NCI-H226 (cell line): ENCODE data around the gene PRXL2A.
"Not testable (repeated sequence)": the region's sequence is repeated elsewhere in the genome, so short reads cannot be mapped to it uniquely, and the experiment has no call there.

Experiments used
- DNase-seq: peaks from one replicate; pipeline ENCODE4 v3.0.0-alpha.2; 2015

PRXL2A gene

GRCh38 chr10:80411681-80412220, 3.4 kb downstream of the PRXL2A start:
- DNase-seq, result no peak

GRCh38 chr10:80412486-80412885, 4.1 kb downstream of the PRXL2A start:
- no peak for DNase-seq

- DNase-seq, result no peak
Observed at GRCh38 chr10:80413271-80413996, 5.1 kb downstream of the PRXL2A start.

- no peak for DNase-seq
Observed at GRCh38 chr10:80414142-80414895, 6.0 kb downstream of the PRXL2A start.

- no peak for DNase-seq
Observed at GRCh38 chr10:80415734-80416478, 7.6 kb downstream of the PRXL2A start.

GRCh38 chr10:80416479-80417098, 8.2 kb downstream of the PRXL2A start:
- no peak for DNase-seq

DNA sequence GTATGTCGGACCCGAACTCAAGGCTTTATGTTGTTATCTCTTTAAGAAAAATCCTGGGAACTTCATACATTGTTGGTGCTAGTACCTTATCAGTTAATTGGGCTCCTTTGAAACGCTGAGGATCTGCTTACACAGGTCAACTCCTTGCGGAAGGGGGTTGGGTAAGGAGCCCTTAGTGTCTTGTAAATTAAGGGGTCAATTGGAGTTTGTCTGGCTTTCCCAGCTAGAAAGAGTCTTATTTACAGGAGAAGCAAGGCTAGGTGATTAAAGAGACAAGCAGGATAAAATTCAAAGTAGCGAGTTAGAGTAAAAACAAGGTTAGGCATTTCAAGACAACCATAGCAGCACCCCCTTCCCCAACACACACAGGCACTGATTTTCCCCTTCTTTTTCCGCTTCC, 8.9 kb downstream of the PRXL2A start:
- not testable (repeated sequence) for DNase-seq

DNA sequence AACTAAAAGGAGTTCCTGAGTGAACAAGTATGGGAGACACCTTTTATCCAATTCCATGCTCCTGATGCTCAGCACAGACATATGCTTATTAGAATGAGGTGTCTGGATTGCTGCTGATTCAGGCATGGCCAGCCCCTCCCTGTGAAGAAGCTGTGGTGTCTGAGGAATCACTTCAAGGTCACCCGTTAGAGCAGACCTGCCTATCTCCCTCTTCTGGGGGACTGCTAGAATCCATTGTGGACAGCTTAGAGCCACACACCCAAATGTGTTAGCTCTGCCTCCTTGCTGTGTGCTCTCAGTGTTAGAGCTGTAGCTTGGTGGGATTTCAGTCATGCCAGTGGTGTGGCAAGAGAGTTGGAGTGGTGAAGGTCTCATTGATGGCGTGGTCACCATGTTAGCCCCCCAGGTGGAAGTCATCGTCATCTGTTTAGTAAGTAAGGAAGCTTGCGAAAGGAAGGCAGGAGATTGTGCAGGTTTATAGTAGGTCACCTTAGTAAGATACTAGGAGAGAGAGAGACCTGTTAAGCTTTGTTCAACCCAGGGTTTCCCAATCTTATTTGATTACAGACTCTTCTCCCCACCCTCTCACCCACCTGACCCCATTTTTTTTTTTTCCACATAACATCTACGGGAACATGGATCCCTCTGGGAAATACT, 12.8 kb downstream of the PRXL2A start:
- DNase-seq, result no peak

- DNase-seq, result no peak
Observed at GRCh38 chr10:80421707-80422536, 13.6 kb downstream of the PRXL2A start.

- DNase-seq, result no peak
Observed at GRCh38 chr10:80425901-80426300, 17.6 kb downstream of the PRXL2A start.

- no peak for DNase-seq
Observed at GRCh38 chr10:80427541-80427940, 19.2 kb downstream of the PRXL2A start.

DNA sequence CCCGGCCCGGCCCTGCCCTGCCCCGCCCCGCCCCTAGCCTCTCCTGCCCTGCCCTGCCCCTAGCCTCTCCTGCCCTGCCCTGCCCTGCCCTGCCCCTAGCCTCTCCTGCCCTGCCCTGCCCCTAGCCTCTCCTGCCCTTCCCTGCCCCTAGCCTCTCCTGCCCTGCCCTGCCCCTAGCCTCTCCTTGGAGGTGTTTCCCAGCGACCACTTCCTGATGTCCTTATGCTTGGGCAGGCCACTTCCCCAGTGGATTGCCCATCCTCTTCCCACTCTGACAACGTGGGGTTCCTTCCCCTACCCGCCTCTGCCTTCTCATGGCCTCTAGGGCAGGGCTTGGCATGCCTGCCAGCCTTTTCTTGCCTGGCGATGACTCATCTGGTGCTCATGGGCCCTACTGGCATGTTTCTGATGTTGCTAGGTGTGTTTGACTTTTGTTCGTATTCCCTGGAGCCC, 21.2 kb downstream of the PRXL2A start:
- peak; percentile 74 for DNase-seq

DNA sequence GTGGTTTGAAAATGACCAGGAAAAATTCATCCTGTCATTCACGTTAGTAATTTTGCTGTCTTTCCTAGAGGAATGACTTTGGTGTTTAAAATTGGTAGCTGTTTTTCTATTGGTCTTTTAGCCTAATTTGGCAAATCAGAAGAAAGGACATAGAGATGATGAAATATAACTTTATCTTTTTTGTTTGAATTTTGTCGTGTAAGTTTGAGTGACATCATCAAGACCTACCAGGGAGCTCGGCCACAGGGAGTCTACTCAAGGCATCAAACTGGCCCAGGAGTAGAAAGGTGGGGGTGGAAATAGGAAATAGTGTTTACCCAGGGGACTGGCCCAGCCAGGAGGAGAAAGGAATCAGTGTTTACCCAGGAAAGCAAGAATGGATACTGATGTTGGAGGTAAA, 24.8 kb downstream of the PRXL2A start:
- DNase-seq, result no peak

DNA sequence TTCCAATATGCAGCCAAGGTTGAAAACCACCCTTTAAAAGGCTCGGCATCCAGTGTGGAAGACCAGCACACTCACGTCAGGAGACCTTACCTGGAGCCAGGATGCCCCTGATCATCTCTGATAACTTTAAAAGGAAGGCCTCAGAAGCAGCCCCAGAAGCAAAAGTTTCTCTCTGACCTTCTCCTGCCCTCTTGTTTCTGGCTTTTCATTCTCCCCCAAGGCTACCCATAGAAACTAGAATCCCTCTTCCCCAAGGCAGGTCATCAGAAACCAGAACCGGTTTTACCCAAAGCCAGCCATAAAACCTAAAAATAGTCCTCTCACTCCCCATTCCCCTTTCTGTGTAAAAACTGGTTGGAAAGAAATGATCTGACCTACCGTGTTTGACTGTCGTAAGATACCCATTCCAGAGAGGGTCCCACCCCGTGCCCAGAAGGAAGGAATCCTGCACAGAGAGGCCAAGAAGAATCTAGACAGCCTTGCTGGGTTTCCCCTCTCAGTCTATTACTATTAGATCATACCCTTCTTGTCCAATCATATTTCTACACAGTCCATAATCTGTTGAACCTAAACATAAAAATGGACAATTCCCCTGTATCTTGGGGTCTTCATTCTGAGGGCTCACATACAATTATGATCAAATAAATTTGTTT, 28.2 kb downstream of the PRXL2A start:
- no peak for DNase-seq

DNA sequence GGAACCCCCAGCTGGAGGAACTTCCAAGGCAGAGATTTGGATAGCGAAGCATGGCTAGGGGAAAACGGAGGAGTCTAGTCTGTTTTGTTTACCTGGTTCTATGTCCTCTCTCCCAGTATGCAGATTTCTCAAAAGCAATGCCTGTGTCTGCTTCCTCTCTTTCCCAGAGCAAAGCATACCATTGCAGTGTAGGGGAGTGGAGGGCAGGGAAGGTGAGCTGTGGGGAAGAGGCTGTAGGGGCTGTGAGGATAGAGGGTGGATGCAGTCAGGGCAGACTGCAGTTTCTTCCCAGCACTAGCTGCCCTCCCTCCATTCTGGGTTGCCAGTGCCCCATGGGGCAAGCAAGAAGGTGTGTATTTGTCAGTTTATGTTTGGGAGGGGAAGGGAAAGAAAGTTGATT, 28.9 kb downstream of the PRXL2A start:
- DNase-seq, result no peak

GRCh38 chr10:80441831-80442230, 33.5 kb downstream of the PRXL2A start:
- DNase-seq, result no peak

- no peak for DNase-seq
Observed at GRCh38 chr10:80442879-80443278, 34.5 kb downstream of the PRXL2A start.

- DNase-seq, result peak; percentile 46
Observed at GRCh38 chr10:80443531-80443974, 35.2 kb downstream of the PRXL2A start.

DNA sequence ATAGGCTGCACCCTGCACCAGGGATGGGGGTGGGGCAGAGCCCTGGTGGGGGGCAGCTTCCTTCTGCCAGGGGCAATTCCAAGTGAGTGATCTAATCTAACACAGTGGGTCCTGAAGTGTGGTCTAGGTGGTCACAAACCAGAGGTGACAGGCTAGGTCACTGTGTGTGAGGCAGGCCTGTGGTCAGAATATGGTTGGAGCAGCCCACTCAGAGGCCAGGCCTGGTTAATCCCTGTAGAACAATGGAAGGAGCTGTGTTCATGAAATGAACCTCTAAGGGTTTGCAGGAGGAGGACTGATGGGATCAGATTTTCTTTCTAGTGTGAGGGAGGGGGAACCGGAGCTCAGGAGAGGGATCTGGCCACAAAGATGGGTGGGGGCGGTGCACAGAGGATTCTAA, 35.8 kb downstream of the PRXL2A start:
- no peak for DNase-seq

GRCh38 chr10:80444646-80445319, 36.4 kb downstream of the PRXL2A start:
- DNase-seq, result peak; percentile 69
